SK-N-MC (cell line): ENCODE measurements around the gene MLPH.

ENCODE experiments used
- DNase-seq: peaks from one replicate; pipeline ENCODE4 v3.0.0-alpha.2; 2011; ENCODE audit warnings: low read depth, low spot score
- H3K27ac ChIP-seq: fragments of 200-600 bp; sonication (generic); 2 replicates; pipeline ENCODE4 v1.5.1; 2016; ENCODE audit warnings: mixed run types
- H3K36me3 ChIP-seq: fragments of 200-600 bp; sonication (generic); 2 replicates; pipeline ENCODE4 v1.6.1; 2017; ENCODE audit warnings: antibody characterized with exemption, low read length, mixed read lengths; ENCODE audit not compliant: insufficient read depth
- H3K4me3 ChIP-seq: fragments of 200-600 bp; sonication (generic); 2 replicates; pipeline ENCODE4 v1.5.1; 2016
- H3K9ac ChIP-seq: fragments of 200-600 bp; sonication (generic); 2 replicates; pipeline ENCODE4 v1.8.0; 2017; ENCODE audit warnings: mixed run types, mixed read lengths; ENCODE audit not compliant: insufficient read length
- H3K9me3 ChIP-seq: fragments of 200-600 bp; sonication (generic); 2 replicates; pipeline ENCODE4 v1.6.1; 2017; ENCODE audit warnings: low read depth, mild to moderate bottlenecking, antibody characterized with exemption, low read length, moderate library complexity, mixed read lengths
- EZH2 ChIP-seq: fragments of 200-600 bp; sonication (generic); IDR thresholded peaks from one replicate; pipeline ENCODE4 v1.6.1; 2017; ENCODE audit warnings: antibody characterized with exemption
- FOXP2 ChIP-seq: optimal IDR thresholded peaks from 2 replicates; pipeline ENCODE3; 2011; ENCODE audit warnings: mild to moderate bottlenecking, moderate library complexity; ENCODE audit not compliant: insufficient read depth; ENCODE audit errors: extremely low read length, control extremely low read depth
- POLR2AphosphoS5 ChIP-seq: IDR thresholded peaks from 2 replicates; pipeline ENCODE4 v1.6.1; 2012; ENCODE audit warnings: mild to moderate bottlenecking, low read depth, low read length, borderline replicate concordance

Gene MLPH

GRCh38 chr2:237488901-237489860 lies 2.1 kb downstream of the MLPH start:
- Histone ChIP-seq H3K36me3 (no peaks in the 10 kb centered on the region), H3K4me3 (no peak overlapping the region), H3K9ac (no peak overlapping the region), H3K9me3 (no peaks in the 10 kb centered on the region; the same call in 1 of the 2 replicates), H3K27ac (no peak overlapping the region)
- TF ChIP-seq EZH2 (no peak), POLR2AphosphoS5 (no peak), FOXP2 (no peak)
- DNase-seq = no peak

DNA sequence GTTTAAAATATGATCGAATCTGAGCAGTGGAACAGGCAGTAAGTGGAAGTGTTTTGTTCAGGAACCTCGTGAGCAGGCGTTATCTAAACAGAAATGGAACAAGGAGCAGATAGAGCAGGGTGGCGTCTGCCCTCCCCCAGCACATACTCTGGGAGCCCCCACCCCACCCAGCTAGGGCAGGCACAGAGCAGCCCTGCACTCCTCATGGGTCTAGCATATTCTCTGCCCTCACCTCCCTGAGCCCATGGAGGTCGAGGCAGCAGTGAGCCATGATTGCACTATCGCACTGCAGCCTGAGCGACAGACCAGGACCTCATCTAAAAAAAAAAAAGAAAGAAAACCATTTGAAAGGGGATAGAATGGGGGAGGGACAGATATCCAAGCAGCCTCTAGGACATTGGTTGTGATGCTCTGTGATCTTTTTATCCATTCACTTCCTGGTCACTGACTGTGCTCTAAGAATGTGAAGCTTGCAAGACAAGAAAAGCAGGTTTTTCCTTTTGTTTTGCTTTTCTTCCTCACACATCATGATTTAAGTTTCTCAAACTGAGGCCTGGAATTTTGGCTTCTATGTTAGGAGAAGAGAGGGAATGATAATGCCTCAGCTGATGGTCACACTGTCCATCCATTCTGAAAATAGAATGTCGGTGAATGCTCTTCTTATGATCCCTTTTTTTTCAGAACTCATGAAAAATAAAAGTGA lies 3.1 kb downstream of the MLPH start:
- no peaks in the 10 kb centered on the region; the same call in 1 of the 2 replicates for H3K9me3 ChIP-seq
- no peaks in the 10 kb centered on the region for H3K36me3 ChIP-seq
- no peak overlapping the region for H3K9ac ChIP-seq
- no peak for TF ChIP-seq POLR2AphosphoS5
- no peak for TF ChIP-seq FOXP2
- TF ChIP-seq EZH2 = no peak
- no peak overlapping the region for H3K4me3 ChIP-seq
- H3K27ac ChIP-seq = no peak overlapping the region
- DNase-seq = no peak

GRCh38 chr2:237490795-237491194 lies 3.7 kb downstream of the MLPH start:
- H3K4me3 ChIP-seq = no peak overlapping the region
- no peak for DNase-seq
- no peak for TF ChIP-seq EZH2
- TF ChIP-seq FOXP2 = no peak
- no peak for TF ChIP-seq POLR2AphosphoS5
- H3K9ac ChIP-seq = no peak overlapping the region
- H3K36me3 ChIP-seq = no peaks in the 10 kb centered on the region
- H3K9me3 ChIP-seq = no peaks in the 10 kb centered on the region; the same call in 1 of the 2 replicates
- no peak overlapping the region for H3K27ac ChIP-seq

GRCh38 chr2:237491515-237492118 lies 4.6 kb downstream of the MLPH start:
- no peaks in the 10 kb centered on the region for H3K36me3 ChIP-seq
- H3K27ac ChIP-seq = no peak overlapping the region
- H3K9me3 ChIP-seq = no peaks in the 10 kb centered on the region; the same call in 1 of the 2 replicates
- no peak overlapping the region for H3K4me3 ChIP-seq
- DNase-seq = no peak
- TF ChIP-seq FOXP2 (no peak), EZH2 (no peak), POLR2AphosphoS5 (no peak)
- H3K9ac ChIP-seq = no peak overlapping the region

DNA sequence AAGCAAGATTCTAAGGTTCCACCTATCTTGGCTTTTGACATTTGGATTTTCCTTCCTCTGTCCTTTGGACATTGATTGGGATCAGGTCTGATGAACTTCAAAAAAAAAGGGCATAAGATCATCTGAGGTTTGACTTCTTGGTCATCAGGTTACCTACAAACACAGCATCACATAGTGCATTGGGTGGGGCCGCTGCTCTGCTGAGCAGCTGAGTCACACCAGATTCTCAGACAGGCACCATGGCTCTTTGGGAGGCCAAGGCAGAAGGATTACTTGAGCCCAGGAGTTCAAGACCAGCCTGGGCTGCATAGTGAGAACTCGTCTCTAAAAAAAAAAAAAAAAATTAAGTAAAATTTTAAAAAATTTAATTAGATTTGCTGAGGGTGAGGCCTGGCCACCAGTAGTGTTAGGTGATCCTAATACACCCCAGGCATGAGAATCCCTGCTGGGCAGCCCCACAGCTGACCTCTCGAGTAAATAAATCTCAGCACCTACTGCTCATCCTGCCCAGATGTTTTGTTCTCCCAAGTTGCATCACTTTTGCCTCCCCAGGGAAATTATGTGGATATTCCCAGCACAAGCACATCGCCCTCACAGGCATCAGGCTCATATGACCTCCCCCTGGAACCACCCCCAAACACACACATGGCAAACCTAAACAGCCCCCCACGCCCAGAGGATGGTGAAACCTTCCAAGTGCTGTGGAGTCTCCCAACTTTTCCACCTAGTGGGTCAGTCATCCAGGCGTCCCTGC lies 5.3 kb downstream of the MLPH start:
- Histone ChIP-seq H3K36me3 (no peaks in the 10 kb centered on the region), H3K9ac (no peak overlapping the region), H3K4me3 (no peak overlapping the region), H3K9me3 (no peaks in the 10 kb centered on the region; the same call in 1 of the 2 replicates), H3K27ac (no peak overlapping the region)
- TF ChIP-seq POLR2AphosphoS5 = no peak
- TF ChIP-seq EZH2 = no peak
- TF ChIP-seq FOXP2 = no peak
- no peak for DNase-seq

GRCh38 chr2:237494066-237494465 lies 7.0 kb downstream of the MLPH start:
- no peak for TF ChIP-seq EZH2
- Histone ChIP-seq H3K9me3 (no peaks in the 10 kb centered on the region; the same call in 1 of the 2 replicates), H3K4me3 (no peak overlapping the region), H3K27ac (no peak overlapping the region), H3K9ac (no peak overlapping the region), H3K36me3 (no peaks in the 10 kb centered on the region)
- DNase-seq = no peak

GRCh38 chr2:237495521-237496117 lies 8.6 kb downstream of the MLPH start:
- no peak for DNase-seq
- H3K4me3 ChIP-seq = no peak overlapping the region
- H3K36me3 ChIP-seq = no peaks in the 10 kb centered on the region
- no peak overlapping the region for H3K9ac ChIP-seq
- TF ChIP-seq EZH2 (no peak), POLR2AphosphoS5 (no peak)
- no peaks in the 10 kb centered on the region; the same call in 1 of the 2 replicates for H3K9me3 ChIP-seq
- H3K27ac ChIP-seq = no peak overlapping the region

DNA sequence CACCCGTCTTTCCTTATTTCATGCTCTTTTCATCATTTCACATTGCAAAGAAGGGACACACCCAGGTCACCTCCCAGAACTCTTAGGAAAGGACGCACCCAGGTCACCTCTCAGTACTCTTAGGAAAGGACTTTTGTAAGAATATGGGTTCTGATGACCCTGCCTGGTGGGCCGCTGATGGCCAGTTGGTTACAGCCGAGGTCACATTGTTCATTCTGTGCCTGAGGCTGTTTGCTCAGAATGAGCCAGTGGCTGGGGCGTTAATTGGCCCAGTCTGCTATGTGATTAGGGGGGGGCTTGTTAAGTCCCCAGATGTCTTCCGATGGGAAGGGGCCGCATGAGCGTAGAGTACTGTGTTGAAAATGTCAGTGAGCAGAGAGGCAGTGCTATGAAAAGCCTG lies 9.4 kb downstream of the MLPH start:
- no peak overlapping the region for H3K9ac ChIP-seq
- H3K36me3 ChIP-seq = no peaks in the 10 kb centered on the region
- no peak for TF ChIP-seq POLR2AphosphoS5
- no peak for TF ChIP-seq FOXP2
- TF ChIP-seq EZH2 = no peak

More for the DNA sequence above, 9.4 kb downstream of the MLPH start:
- Histone ChIP-seq H3K27ac (no peak overlapping the region), H3K9me3 (no peaks in the 10 kb centered on the region; the same call in 1 of the 2 replicates), H3K4me3 (no peak overlapping the region)
- no peak for DNase-seq
